Ammon's horn (tissue), 1 donor: ENCODE measurements around the gene OR7G2.
"Not testable (repeated sequence)": the region's sequence is repeated elsewhere in the genome, so short reads cannot be mapped to it uniquely, and the experiment has no call there.

ENCODE experiments used
- DNase-seq: peaks from one replicate; pipeline ENCODE4 v3.0.0-alpha.2; 2016; ENCODE audit warnings: low spot score

OR7G2 gene

GRCh38 chr19:9073806-9074205 is 33.5 kb downstream of the OR7G2 start:
- no peak for DNase-seq

- DNase-seq, result not testable (repeated sequence)
Observed at GRCh38 chr19:9071720-9072119, 35.6 kb downstream of the OR7G2 start.

DNA sequence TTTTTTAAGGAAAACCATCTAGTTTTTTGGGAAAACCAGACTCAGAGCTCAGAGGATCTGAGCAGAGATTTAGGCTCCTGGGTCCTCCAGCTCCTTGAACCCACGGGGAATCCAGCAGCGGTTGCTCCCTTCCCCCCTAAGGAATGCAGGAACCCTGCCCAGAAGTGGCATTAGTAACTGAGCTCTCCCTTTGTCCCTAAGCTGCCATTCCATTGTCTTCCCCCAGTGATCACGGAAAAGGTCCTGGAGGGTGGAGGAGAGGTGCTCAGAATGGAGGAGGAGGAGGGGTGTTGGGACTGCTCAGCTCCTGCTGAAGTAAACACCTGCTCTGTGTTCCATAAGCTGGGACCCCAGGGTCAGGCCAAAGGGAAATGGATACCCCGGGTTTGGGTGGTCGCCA is 37.2 kb downstream of the OR7G2 start:
- DNase-seq, result no peak

- no peak for DNase-seq
Observed at GRCh38 chr19:9065457-9066014, 41.7 kb downstream of the OR7G2 start.

GRCh38 chr19:9061879-9062278 is 45.4 kb downstream of the OR7G2 start:
- DNase-seq, result no peak

GRCh38 chr19:9060564-9061340 is 46.5 kb downstream of the OR7G2 start:
- no peak for DNase-seq

DNA sequence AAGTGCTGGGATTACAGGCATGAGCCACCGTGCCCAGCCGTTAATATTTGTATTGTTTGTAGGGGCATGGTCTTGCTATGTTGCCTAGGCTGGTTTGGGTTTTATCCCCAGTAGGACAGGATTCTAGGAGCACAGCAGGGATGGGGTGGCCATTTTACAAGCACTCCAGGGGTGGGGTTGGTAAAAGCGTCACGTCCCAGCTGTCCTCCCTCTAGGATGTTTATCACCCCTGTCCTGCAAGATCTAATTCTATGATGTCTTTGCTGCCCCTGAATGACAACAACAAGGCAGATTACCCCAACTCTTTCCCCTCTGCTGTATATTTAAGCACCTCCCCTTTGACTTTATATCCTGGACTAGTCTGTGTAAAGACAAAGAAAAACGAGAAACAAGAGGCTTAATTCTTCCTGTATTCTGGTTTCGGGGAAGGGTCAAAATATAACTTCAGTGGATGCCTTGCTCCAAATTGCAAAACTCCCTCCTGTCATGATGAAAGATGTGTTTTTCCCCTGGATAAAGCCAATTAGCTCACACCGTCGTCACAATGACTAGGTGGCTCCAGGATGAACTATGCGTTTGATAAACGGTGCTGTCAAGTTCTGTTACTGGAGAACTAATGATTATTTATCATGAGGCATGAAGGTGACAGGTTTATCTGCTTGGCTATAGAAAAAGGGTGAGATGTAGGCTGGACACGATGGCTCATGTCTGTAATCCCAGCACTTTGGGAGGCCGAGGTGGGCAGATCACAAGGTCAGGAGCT is 48.2 kb downstream of the OR7G2 start:
- no peak for DNase-seq

GRCh38 chr19:9057505-9058258 is 49.6 kb downstream of the OR7G2 start:
- no peak for DNase-seq

DNA sequence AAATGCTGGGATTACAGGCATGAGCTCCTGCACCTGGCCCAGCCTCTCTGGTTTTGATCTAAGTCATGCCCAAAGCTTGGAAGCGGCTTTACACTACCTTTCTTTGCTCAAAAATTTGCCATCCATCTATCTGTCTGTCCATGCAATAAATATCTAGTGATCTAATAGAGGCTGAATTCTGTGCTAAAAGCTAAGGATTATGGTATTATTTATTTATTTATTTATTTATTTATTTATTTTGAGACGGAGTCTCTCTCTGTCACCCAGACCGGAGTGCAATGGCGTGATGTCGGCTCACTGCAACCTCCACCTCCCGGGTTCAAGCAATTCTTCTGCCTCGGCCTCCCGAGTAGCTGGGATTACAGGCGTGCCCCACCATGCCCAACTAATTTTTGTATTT is 51.1 kb downstream of the OR7G2 start:
- DNase-seq, result not testable (repeated sequence)

DNA sequence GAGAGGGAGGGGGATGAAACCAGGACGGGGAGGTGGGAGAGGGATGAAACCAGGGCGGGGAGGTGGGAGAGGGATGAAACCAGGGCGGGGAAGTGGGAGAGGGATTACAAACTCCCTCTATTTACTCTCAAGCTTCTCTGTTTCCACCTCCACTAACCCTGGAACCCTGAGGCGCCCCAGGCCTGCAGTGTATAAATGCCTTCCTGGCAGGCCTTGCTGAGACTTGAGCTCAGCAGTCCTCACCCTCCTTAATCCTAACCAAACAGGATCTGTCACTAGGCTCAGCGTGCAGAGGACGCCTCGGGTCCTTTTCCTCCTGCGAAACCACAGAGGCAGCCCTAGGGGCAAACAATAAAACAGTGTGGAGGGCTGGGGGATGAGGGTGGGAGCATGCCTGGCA is 52.5 kb downstream of the OR7G2 start:
- no peak for DNase-seq

GRCh38 chr19:9054207-9054606 is 53.1 kb downstream of the OR7G2 start:
- no peak for DNase-seq

GRCh38 chr19:9053674-9054073 is 53.6 kb downstream of the OR7G2 start:
- DNase-seq, result not testable (repeated sequence)

DNA sequence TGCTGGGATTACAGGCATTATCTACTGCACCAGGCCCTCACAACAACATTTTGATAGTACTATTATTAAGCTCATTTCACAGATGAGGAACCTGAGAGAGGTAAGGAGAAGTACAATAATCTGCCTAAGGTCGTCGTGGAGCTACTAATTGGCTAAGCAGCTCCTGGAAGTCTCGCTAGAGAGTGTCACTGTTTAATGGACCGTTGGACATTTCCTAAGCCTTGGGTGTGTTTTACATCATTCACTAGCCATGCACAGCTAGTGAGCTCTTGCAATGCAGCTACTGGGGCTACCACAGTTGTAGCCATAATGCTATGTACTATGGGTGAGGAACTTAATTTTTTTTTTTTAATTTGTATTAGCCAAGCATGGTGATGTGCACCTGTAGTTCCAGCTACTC is 54.4 kb downstream of the OR7G2 start:
- no peak for DNase-seq
